Fibroblast of skin of left quadriceps (primary cell): ENCODE data around the gene DRG2.
A peak's percentile ranks its signal among the peaks of the same experiment; 100 is the strongest.

ENCODE experiments used
- DNase-seq, 2 experiments: peaks; one replicate each; pipeline ENCODE4 v3.0.0-alpha.2; 2013; ENCODE audit warnings: low read depth in 2 of 2

Gene DRG2

GRCh38 chr17:18074566-18075272, 13.0 kb upstream of the DRG2 start:
- DNase-seq, result no peak

DNA sequence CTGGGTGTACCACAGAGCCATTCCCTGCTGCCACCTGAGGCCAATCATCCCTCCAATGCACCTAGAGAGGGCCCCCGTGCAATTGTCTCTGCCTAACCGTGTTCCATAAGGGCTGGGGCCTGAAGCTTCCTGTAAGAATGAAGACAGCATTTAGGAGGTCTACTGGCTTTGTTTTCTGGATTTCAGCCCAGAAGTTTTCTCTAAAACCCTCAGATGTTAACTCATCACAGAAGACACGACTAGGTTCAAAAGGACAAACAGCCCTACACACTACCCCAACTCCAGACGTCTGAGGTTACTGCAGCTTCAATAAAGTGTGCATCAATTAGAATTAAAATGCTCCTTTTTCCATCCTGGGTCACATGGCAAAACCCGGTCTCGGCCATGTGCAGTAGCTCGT, 10.8 kb upstream of the DRG2 start:
- peak; percentile 12 to 14 for DNase-seq

GRCh38 chr17:18079543-18079942, 8.2 kb upstream of the DRG2 start:
- DNase-seq, result no peak

DNA sequence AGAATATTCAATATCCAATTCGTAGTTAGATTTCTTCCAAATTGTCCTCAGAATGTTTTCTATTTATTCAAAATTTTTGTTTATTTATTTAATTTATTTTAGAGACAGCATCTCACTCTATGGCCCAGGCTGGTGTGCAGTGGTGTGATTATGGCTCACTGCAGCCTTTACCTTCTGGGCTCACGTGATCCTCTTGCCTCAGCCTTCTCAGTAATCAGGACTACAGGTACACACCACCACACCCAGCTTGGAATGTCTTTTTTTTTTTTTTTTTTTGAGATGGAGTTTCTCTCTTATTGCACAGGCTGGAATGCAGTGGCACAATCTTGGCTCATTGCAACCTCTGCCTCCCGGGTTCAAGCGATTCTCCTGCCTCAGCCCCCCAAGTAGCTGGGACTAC, 3.5 kb upstream of the DRG2 start:
- DNase-seq, result no peak

DNA sequence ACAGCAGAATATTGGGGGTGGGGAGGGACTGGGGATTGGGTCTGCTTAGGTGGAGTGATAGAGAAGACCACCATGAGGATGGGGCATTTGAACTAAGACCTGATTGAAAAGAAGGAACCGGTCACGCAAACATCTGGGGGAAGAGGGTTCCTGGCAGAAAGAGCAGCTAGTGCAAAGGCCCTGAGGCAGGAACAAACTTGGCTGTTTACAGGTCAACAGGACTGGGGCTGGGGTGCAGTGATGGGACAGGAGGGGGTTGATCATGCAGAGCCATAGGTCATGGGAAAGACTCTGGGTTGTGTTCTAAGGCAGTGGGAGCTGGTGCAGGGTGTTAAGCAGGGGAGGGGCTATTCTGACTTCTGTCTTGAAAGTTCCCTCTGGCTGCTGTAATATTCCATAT, 1.9 kb downstream of the DRG2 start:
- no peak for DNase-seq

DNA sequence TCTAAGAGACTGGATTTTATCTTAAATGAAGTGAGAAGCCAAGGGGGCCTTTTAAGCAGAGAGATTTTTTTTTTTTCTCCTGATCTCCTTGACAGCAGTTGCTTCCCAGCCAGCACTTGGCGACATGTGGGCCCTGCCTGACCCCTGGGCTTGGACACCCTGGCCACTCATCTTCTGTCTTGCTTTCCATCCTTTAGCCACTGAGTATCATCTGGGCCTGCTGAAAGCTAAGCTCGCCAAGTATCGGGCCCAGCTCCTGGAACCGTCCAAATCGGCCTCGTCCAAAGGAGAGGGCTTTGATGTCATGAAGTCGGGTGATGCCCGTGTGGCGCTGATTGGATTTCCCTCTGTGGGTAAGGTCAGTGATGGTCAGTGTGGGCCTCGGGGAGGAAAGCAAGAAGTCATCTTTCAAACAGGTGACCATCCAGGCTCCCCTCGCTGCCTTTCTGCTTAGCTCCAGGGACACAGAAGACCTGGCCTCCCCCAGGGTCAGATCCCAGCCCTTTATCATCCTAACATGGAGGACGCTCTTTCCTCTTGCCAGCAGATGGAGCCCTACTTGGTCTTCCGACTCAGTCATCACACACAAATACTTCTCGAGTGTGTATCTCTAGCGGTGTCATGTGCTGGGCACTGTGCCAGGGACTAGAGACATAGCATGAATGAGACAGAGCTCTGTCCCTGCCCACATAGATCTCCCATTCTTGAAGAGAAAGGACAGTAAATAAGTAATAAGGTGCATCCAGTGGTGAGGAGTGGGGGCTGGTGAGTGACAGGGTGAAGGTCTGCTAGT, 6.1 kb downstream of the DRG2 start:
- DNase-seq, result peak; percentile 23 to 25

GRCh38 chr17:18094409-18094807, 6.7 kb downstream of the DRG2 start:
- no peak for DNase-seq

- DNase-seq, result no peak
Measured at GRCh38 chr17:18099516-18099915, 11.8 kb downstream of the DRG2 start.

- no peak for DNase-seq
Measured at GRCh38 chr17:18100616-18101015, 12.9 kb downstream of the DRG2 start.

DNA sequence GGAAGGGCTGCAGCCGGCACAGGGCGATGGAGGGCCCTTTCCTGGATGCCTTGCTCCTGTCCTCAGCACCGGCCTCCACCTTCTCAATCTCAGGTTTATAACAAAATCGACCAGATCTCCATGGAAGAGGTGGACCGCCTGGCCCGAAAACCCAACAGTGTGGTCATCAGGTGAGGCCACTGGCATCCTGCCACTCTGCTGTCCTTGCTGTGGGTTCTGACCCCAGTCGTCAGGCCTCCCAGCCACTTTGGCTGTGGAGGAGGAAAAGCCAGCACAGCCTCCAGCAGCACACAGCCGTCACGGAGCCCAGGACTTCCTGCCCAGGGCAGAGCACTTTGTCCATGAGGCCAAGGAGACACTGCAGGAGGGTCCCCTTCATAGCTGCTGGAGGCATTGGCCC, 14.1 kb downstream of the DRG2 start:
- no peak for DNase-seq

GRCh38 chr17:18102640-18103039, 14.9 kb downstream of the DRG2 start:
- DNase-seq, result no peak

GRCh38 chr17:18105027-18105426, 17.3 kb downstream of the DRG2 start:
- no peak for DNase-seq

- DNase-seq, result no peak
Measured at GRCh38 chr17:18105595-18105994, 17.8 kb downstream of the DRG2 start.

- DNase-seq, result no peak
Measured at GRCh38 chr17:18106211-18106610, 18.5 kb downstream of the DRG2 start.

- DNase-seq, result no peak
Measured at GRCh38 chr17:18107061-18107790, 19.5 kb downstream of the DRG2 start.

GRCh38 chr17:18107971-18108370, 20.2 kb downstream of the DRG2 start:
- no peak for DNase-seq

GRCh38 chr17:18108401-18109312, 20.9 kb downstream of the DRG2 start, which contains the start of gene MYO15A:
Gene MYO15A (plus strand): TSS chr17:18108756. CDS start chr17:18118801, 10,045 bp downstream.
- DNase-seq, result no peak

GRCh38 chr17:18109935-18110485, 22.3 kb downstream of the DRG2 start:
- no peak for DNase-seq

GRCh38 chr17:18110636-18111145, 22.9 kb downstream of the DRG2 start:
- DNase-seq, result no peak

- DNase-seq, result no peak
Measured at GRCh38 chr17:18111330-18111971, 23.7 kb downstream of the DRG2 start.
